ENCODE measurements around the gene LYPD6B. TPM values are rescaled to one million over a fixed set of nuclear protein-coding genes. Genes with fewer than 3 reads are reported as not detected.

Gene LYPD6B
- total and polyA plus RNA-seq, 7 donors = not detected

DNA sequence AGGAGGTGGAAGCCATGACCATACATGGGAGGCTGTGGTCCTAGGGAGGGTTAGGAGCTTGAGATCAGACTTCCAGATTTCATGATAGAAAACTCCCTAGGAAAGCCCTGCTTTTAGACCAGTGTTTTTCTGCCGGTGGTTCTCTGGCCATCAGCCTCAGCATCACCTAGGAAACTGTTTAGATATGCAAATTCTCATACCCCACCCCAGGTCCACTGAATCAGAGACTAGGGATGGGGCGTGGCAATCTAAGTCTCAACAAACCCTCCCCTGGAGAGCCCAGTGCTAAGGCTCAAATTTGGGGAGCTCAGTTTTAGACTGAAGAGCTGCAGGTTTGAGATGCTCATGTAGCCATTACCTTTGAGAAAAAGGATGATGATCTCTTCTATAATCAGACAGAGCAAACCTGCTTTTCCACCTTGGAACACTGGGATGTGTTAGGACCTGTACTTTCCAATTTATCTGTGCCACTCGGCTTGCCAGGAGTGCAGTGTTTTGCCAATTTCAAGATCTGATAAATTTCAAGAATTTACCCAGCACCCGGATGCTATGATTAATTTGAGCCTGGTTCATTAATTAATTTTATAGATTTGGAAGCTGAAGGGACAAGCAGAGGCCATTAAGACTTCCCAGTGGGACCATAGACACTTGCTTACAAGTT is 31.5 kb upstream of the LYPD6B start:
- Histone ChIP-seq H3K9me3 (no peaks in the 10 kb centered on the region), H3K36me3 (ENCODE audit: insufficient read depth in 1 of 2, low read depth in 1 of 2) (no peaks in the 10 kb centered on the region), H3K4me1 (no peaks in the 10 kb centered on the region), H3K27ac (no peak overlapping the region), H3K27me3 (ENCODE audit: insufficient read depth in 3 of 3, low read length in 2 of 3) (peaks cover 0 to 7% (median 0%) of the 10 kb centered on the region in 3 donors), H3K4me3 (no peak overlapping the region)
- DNase-seq = no peak
- TF ChIP-seq, protein P1, sequence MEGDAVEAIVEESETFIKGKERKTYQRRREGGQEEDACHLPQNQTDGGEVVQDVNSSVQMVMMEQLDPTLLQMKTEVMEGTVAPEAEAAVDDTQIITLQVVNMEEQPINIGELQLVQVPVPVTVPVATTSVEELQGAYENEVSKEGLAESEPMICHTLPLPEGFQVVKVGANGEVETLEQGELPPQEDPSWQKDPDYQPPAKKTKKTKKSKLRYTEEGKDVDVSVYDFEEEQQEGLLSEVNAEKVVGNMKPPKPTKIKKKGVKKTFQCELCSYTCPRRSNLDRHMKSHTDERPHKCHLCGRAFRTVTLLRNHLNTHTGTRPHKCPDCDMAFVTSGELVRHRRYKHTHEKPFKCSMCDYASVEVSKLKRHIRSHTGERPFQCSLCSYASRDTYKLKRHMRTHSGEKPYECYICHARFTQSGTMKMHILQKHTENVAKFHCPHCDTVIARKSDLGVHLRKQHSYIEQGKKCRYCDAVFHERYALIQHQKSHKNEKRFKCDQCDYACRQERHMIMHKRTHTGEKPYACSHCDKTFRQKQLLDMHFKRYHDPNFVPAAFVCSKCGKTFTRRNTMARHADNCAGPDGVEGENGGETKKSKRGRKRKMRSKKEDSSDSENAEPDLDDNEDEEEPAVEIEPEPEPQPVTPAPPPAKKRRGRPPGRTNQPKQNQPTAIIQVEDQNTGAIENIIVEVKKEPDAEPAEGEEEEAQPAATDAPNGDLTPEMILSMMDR (IDR thresholded peaks at IDR 0.05) = no peak
- intact Hi-C loops (cut with DNase I) = no loop called here
- ATAC-seq = no peak
- WGBS, 3 donors = 76 to 79% (median 77%) methylated on average over 4 of the region's 4 CpGs

DNA sequence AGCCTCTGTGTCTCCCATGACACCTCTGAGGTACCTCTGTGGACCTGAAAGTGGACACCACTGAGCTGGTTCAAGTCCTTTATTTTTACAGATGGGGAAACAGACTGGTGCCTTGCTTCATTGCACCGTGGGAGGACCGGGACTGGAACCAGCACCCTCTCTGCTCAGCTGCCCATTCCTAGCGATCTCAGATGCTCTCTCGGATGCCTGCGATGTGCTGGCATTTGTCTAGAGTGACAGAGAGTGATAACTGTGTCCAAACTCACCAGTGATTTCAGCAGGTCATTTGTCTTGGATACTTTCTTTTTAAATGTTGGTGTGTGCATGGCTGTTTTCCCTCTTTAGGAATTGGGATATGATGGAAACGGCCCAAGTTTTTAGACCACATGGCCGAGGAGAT is 30.1 kb upstream of the LYPD6B start:
- H3K27ac ChIP-seq = no peak overlapping the region
- no peak overlapping the region for H3K4me3 ChIP-seq
- no peak for ATAC-seq
- no peaks in the 10 kb centered on the region for H3K9me3 ChIP-seq
- DNase-seq = no peak
- peaks cover 0 to 7% (median 0%) of the 10 kb centered on the region in 3 donors for H3K27me3 ChIP-seq (ENCODE audit: insufficient read depth in 3 of 3, low read length in 2 of 3)
- intact Hi-C loops (cut with DNase I) = no loop called here
- H3K36me3 ChIP-seq (ENCODE audit: insufficient read depth in 1 of 2, low read depth in 1 of 2) = no peaks in the 10 kb centered on the region
- H3K4me1 ChIP-seq = no peaks in the 10 kb centered on the region
- 83 to 93% (median 85%) methylated on average over 7 of the region's 7 CpGs for WGBS, 3 donors
- TF ChIP-seq, protein P1 (IDR thresholded peaks at IDR 0.05) = no peak

DNA sequence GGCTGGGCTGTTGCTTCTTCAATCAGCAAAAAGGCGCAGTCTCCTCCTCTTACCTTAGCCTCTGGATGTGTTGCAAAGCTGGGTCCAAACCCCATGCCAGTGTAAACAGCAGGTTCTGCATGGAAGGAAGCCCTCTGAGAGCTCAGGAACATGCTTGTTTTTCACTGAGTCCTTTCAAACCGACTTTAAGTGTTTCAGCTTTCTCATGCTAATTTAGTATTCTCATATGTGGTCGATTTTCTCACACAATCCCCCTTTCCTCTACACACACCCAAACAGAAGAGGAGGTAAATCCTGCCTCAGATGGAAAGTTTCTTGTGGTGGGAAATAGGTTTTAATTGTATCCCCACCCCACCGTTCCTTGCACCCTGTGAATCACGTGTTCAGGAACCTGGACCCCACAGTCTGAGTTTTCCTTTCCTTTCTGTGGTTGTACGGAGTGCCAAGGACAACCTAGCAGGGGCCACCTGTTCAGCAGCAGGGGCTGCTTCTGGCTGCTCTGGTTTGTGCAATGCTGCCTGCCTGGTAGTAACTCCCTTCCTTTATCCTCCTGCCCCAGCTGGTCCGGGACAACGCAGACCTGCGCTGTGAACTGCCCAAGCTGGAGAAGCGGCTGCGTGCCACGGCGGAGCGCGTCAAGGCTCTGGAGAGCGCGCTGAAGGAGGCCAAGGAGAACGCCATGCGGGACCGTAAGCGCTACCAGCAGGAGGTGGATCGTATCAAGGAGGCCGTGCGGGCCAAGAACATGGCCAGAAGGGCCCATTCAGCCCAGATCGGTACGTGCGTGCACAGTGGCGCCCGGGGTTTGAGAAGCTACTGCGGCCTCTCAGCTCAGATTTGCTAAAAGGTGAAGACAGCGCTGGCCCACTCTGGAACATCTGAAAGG is 28.7 kb upstream of the LYPD6B start:
- Histone ChIP-seq H3K27ac (no peak overlapping the region), H3K4me3 (no peak overlapping the region), H3K9me3 (no peaks in the 10 kb centered on the region), H3K27me3 (ENCODE audit: insufficient read depth in 3 of 3, low read length in 2 of 3) (peaks cover 0 to 7% (median 0%) of the 10 kb centered on the region in 3 donors), H3K4me1 (no peaks in the 10 kb centered on the region), H3K36me3 (ENCODE audit: insufficient read depth in 1 of 2, low read depth in 1 of 2) (no peaks in the 10 kb centered on the region)
- TF ChIP-seq, protein P1 (IDR thresholded peaks at IDR 0.05) = no peak
- 93 to 94% (median 93%) methylated on average over 31 of the region's 31 CpGs for WGBS, 3 donors
- intact Hi-C loops (cut with DNase I) = no loop called here
- ATAC-seq (no peak), DNase-seq (no peak)

- ATAC-seq (no peak), DNase-seq (no peak)
- intact Hi-C loops (cut with DNase I) = no loop called here
- H3K4me1 ChIP-seq = no peaks in the 10 kb centered on the region
- H3K27ac ChIP-seq = no peak overlapping the region
- H3K27me3 ChIP-seq (ENCODE audit: insufficient read depth in 3 of 3, low read length in 2 of 3) = no peaks in the 10 kb centered on the region
- WGBS, 3 donors = 85 to 91% (median 85%) methylated on average over 9 of the region's 9 CpGs
- no peaks in the 10 kb centered on the region for H3K36me3 ChIP-seq (ENCODE audit: insufficient read depth in 1 of 2, low read depth in 1 of 2)
- no peak overlapping the region for H3K4me3 ChIP-seq
- no peaks in the 10 kb centered on the region for H3K9me3 ChIP-seq
- TF ChIP-seq, protein P1 (IDR thresholded peaks at IDR 0.05) = no peak
These were observed 26.0 kb upstream of the LYPD6B start for GRCh38 chr2:149012545-149012944.
